PC-9 (cell line): Measurements from ENCODE around the gene GRB7.

Source experiments
- CTCF ChIP-seq: fragments of 200-600 bp; sonication (generic); conservative IDR thresholded peaks from 2 replicates; pipeline ENCODE4 v1.6.1; 2017; ENCODE audit warnings: mixed run types, antibody characterized with exemption, mild to moderate bottlenecking, moderate library complexity
- EZH2 ChIP-seq: fragments of 200-600 bp; sonication (generic); IDR thresholded peaks from 2 replicates; pipeline ENCODE4 v1.8.0; 2017; ENCODE audit warnings: antibody characterized with exemption, low read depth

GRCh38 chr17:39738983-39739884, 1.5 kb downstream of the GRB7 start:
- TF ChIP-seq CTCF = no peak
- TF ChIP-seq EZH2 = no peak
